ENCODE results near the gene ZHX3.

The ZHX3 gene

GRCh38 chr20:41358717-41359116 is 41.2 kb upstream of the ZHX3 start:
- H3K27ac ChIP-seq: no peak overlapping the region
- TF ChIP-seq CTCF (IDR thresholded peaks at IDR 0.05) (no peak), ZFX (IDR thresholded peaks at IDR 0.05; ENCODE audit: borderline replicate concordance) (no peak)

GRCh38 chr20:41358230-41358629 is 40.7 kb upstream of the ZHX3 start:
- no peak overlapping the region for H3K27ac ChIP-seq
- TF ChIP-seq ZFX (IDR thresholded peaks at IDR 0.05; ENCODE audit: borderline replicate concordance) (no peak), CTCF (IDR thresholded peaks at IDR 0.05) (no peak)

- TF ChIP-seq ZFX (IDR thresholded peaks at IDR 0.05; ENCODE audit: borderline replicate concordance) (no peak), CTCF (IDR thresholded peaks at IDR 0.05) (no peak)
Observed at GRCh38 chr20:41357424-41358163, 40.1 kb upstream of the ZHX3 start.

DNA sequence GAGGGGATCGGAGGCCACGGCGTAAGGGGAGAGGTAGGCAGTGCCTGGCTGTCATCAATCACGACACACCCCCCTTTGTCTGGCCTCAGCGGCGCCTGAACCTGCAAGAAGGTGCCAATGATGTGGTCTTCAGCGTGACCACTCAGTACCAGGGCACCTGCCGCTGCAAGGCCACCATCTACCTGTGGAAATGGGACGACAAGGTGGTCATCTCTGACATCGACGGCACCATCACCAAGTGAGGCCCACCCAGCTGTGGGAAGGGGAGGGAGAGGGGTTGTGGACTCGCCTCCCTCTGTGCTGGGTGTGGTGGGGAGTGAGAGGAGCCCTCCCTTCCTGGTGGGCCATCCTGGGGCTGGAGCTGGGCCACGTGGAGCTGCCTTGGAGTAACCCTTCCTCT is 39.4 kb upstream of the ZHX3 start:
- no peak overlapping the region for H3K27ac ChIP-seq
- no peak for TF ChIP-seq ZFX (IDR thresholded peaks at IDR 0.05; ENCODE audit: borderline replicate concordance)
- no peak for TF ChIP-seq CTCF (IDR thresholded peaks at IDR 0.05)

More at GRCh38 chr20:41357424-41358163, 40.1 kb upstream of the ZHX3 start:
- H3K27ac ChIP-seq: no peak overlapping the region

DNA sequence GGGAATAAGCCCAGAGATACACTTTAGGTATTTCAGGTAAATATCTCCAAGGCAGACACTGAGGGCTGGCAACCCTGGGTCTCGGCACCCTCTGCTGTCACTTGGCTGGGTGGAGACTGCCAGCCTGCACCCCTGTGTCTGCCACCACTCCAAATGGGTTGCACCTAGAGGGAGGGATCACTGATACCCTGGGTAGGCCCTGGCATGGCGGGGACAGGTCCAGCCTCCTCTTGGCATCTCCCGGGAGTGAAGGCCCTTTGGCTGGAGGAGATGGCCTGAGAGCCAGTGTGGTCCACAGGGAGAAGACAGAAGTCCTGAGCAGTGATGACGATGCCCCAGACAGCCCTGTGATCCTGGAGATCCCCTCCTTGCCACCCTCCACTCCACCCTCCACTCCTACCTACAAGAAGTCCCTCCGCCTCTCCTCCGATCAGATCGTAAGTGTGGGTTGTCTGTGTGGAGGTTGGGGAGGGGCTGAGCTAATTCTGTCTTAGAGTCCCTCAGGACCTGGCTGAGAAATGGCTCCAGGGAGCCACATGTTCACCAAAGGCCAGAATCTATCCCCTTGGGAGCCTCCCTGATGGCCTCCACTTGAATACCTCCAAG is 38.2 kb upstream of the ZHX3 start:
- no peak overlapping the region for H3K27ac ChIP-seq

GRCh38 chr20:41355192-41355591 is 37.7 kb upstream of the ZHX3 start:
- H3K27ac ChIP-seq: no peak overlapping the region
- no peak for TF ChIP-seq CTCF (IDR thresholded peaks at IDR 0.05)
- TF ChIP-seq ZFX (IDR thresholded peaks at IDR 0.05; ENCODE audit: borderline replicate concordance): no peak

More for the DNA sequence above, 38.2 kb upstream of the ZHX3 start:
- TF ChIP-seq ZFX (IDR thresholded peaks at IDR 0.05; ENCODE audit: borderline replicate concordance): no peak
- TF ChIP-seq CTCF (IDR thresholded peaks at IDR 0.05): no peak

- no peak for TF ChIP-seq ZFX (IDR thresholded peaks at IDR 0.05; ENCODE audit: borderline replicate concordance)
- no peak for TF ChIP-seq CTCF (IDR thresholded peaks at IDR 0.05)
- no peak overlapping the region for H3K27ac ChIP-seq
Observed at GRCh38 chr20:41353530-41353929, 36.0 kb upstream of the ZHX3 start.

All from 22Rv1 (cell line).